ENCODE data around the gene ANKRD65. TPM values are rescaled to one million over a fixed set of nuclear protein-coding genes. Genes with fewer than 3 reads are reported as not detected.

The ANKRD65 gene
- total RNA-seq, 1 experiment from 2014 or later: not detected

DNA sequence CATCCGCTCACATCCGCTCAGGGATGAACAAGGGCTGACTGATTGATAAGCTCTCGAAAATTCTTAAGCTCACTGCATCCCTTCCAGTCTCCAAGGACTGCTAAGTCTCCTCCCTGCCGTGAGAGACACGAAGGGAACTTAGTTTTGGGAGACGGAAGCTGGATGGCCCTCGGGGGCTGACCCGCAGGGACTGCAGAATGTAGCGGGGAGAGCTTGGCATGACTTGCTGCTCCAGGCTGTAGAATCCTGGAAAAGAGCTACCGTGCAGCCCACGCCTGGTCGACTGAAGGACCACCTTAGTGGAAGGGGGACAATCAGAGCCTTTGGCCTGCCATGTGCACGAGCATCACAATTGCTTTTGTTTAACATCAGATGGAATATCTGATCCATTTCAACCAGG, 5.3 kb downstream of the ANKRD65 start:
- POLR2A ChIA-PET: no interaction called here
- no peak overlapping the region for H3K9ac ChIP-seq (ENCODE audit: low read length)
- CTCF ChIA-PET: no interaction called here

More for the DNA sequence above, 5.3 kb downstream of the ANKRD65 start:
- ATAC-seq: no peak
- intact Hi-C loops (cut with micrococcal nuclease): no loop called here
- no peaks in the 10 kb centered on the region for H3K4me1 ChIP-seq (ENCODE audit: control insufficient read depth in 1 of 2, insufficient read depth in 2 of 2, low read length in 2 of 2)
- H3K79me2 ChIP-seq (ENCODE audit: insufficient read depth, low read length): no peaks in the 10 kb centered on the region
- no peak overlapping the region for H3K27ac ChIP-seq (ENCODE audit: low read depth, low read length)
- no peak for DNase-seq (ENCODE audit: low read depth, low spot score)
- H3K9me2 ChIP-seq (ENCODE audit: insufficient read depth): no peaks in the 10 kb centered on the region
- H3K36me3 ChIP-seq (ENCODE audit: control insufficient read depth in 1 of 2, insufficient read depth in 2 of 2, low read length in 2 of 2): no peaks in the 10 kb centered on the region
- RAD21 ChIA-PET (ENCODE audit: low non-redundant PET in 1 of 2, low total read pairs in 2 of 2, uncharacterized antibody in 2 of 2, unreplicated experiment in 2 of 2): no interaction called here
- no peak overlapping the region for H2AFZ ChIP-seq (ENCODE audit: low read depth, low read length, poor library complexity, severe bottlenecking)
- no peak overlapping the region for H3K4me2 ChIP-seq (ENCODE audit: low read length)
- H3K9me3 ChIP-seq (ENCODE audit: control insufficient read depth in 1 of 2, insufficient read depth in 1 of 2, low read depth in 1 of 2, low read length in 2 of 2): peaks cover 0 to 4% of the 10 kb centered on the region in 2 experiments; a peak in 1 of 4 replicates
- no peak overlapping the region for H3K4me3 ChIP-seq (replicated peaks in 1 of 2; ENCODE audit: low read depth in 1 of 2, low read length in 2 of 2)
- TF ChIP-seq EGR1 (IDR thresholded peaks at IDR 0.05; ENCODE audit: low read depth) (no peak), JUND (IDR thresholded peaks at IDR 0.05) (no peak), EZH2phosphoT487 (IDR thresholded peaks at IDR 0.05; ENCODE audit: borderline replicate concordance) (no peak), SP1 (IDR thresholded peaks at IDR 0.05; ENCODE audit: low read depth) (no peak), ELF1 (IDR thresholded peaks at IDR 0.05; ENCODE audit: borderline replicate concordance, low read depth) (no peak), CBX3 (IDR thresholded peaks at IDR 0.05; ENCODE audit: low read depth) (no peak)
- TF ChIP-seq, protein P1, sequence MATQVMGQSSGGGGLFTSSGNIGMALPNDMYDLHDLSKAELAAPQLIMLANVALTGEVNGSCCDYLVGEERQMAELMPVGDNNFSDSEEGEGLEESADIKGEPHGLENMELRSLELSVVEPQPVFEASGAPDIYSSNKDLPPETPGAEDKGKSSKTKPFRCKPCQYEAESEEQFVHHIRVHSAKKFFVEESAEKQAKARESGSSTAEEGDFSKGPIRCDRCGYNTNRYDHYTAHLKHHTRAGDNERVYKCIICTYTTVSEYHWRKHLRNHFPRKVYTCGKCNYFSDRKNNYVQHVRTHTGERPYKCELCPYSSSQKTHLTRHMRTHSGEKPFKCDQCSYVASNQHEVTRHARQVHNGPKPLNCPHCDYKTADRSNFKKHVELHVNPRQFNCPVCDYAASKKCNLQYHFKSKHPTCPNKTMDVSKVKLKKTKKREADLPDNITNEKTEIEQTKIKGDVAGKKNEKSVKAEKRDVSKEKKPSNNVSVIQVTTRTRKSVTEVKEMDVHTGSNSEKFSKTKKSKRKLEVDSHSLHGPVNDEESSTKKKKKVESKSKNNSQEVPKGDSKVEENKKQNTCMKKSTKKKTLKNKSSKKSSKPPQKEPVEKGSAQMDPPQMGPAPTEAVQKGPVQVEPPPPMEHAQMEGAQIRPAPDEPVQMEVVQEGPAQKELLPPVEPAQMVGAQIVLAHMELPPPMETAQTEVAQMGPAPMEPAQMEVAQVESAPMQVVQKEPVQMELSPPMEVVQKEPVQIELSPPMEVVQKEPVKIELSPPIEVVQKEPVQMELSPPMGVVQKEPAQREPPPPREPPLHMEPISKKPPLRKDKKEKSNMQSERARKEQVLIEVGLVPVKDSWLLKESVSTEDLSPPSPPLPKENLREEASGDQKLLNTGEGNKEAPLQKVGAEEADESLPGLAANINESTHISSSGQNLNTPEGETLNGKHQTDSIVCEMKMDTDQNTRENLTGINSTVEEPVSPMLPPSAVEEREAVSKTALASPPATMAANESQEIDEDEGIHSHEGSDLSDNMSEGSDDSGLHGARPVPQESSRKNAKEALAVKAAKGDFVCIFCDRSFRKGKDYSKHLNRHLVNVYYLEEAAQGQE (IDR thresholded peaks at IDR 0.05; ENCODE audit: low read depth): no peak
- H3K27me3 ChIP-seq (ENCODE audit: insufficient read depth, low read length): no peaks in the 10 kb centered on the region
- no peaks in the 10 kb centered on the region for H4K20me1 ChIP-seq (ENCODE audit: insufficient read depth)
- BruUV-seq (replicated peaks): no TSS peak
